NCI-H774 (cell line): ENCODE measurements around the gene FOXRED2.
A peak's percentile ranks its signal among the peaks of the same experiment; 100 is the strongest.
"Not testable (repeated sequence)": the region's sequence is repeated elsewhere in the genome, so short reads cannot be mapped to it uniquely, and the experiment has no call there.

ENCODE experiments used
- DNase-seq: peaks from one replicate; lab custom pipeline; 2025; lab: John Stamatoyannopoulos, UW

Gene FOXRED2

DNA sequence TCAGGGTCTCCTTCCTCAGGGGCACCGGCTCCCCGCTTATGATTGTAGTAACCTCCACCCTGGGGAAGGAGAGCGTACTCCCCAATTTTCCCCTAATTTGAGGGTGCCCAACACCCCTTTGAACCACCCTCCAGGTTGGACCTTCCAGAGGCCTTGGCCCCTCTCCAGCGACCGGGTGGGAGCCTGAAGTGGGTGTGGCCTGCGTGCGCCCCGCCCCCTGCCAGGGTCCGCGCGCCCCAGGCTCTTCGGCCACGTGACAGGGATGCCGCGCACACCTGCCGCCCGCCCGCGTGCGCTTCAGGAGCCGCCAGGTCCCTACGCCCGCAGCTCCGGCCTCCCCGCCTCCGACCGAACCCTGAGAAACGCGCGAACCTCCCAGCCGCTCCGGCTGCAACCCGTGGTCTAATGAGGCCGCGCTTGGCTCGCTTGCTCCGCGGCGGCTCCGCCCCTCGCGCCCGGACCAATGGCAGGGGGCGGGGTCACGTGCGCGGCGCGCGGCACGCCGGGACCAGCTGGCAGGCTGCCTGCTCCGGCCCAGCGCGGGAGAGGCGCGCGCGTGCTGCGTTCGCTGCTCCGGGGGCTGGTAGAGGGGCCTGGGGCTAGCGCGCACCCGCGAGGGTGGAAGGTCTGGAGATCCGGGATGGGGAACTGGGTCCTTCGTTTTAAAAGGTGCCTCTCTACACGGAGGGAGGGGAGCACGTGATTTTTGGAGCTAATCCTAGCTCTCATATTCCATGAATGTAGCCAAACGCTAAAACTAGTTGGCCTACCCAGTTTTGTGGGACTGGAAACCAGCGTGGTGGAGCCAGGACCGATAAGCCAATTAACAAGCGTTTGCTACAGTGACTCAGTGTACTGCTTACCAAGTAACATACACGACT lies at the start of gene FOXRED2:
TSS of gene FOXRED2 (minus strand) at position 404 of the 881 bp plus-strand sequence. CDS start 618 bp downstream, outside the sequence.
- DNase-seq, result peak; percentile 70

GRCh38 chr22:36554098-36554497 lies 47.3 kb upstream of the FOXRED2 start:
- DNase-seq, result no peak

GRCh38 chr22:36552289-36552688 lies 45.4 kb upstream of the FOXRED2 start:
- no peak for DNase-seq

DNA sequence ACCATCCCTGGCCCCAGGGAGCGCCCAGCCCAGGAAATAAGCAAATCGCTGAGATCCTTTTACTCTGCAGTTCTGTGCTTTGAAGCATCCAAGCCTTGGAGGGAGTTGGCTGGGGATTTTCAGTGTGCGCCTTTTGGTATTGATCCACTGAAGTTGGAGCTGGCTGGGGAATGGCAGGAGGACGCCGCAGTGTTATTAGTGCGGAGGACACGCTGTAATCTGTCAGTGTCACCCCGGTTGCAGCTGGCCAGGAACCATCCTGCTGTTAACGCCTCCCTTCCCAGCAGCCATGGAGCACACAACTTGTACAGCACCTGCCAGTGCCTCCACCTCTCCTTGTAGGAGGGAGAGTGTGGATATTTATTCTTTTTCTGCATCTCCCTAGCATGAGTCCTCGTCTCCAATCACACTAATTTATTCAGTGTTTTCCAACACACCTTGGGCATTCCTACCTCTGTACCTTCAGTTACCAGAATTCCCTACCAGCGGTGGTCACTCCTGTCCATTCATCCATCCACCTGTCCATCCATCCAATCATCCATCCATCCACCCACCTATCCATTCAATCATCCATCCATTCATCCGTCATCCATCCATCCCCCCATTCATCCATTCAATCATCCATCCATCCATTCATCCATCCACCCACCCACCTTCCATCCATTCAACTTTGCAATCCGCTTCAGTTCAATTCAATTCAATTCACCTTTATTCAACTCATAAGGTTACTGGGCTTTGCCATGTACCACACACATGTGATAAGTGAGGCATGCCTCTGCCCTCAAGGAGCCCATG lies 44.1 kb upstream of the FOXRED2 start:
- no peak for DNase-seq

DNA sequence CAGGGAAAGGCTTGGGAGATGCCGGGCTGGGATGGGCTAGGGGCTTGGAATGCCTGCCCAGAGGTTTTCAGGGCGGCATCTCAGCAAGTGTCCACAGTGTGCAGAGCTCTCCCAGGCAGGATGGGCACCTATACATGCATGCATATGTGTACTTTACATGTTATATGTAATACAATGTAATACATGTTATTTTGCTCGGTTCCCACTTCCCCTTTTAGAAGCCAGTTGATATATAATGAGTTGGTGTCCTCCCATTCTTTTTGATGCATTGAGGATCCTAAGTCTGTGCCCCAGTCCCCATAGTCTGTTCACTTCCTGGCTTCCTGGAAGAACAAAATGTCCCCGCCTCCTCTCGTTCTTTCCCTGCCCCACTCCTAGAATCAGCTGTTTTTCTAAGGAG lies 42.2 kb upstream of the FOXRED2 start:
- no peak for DNase-seq

- DNase-seq, result no peak
Measured at GRCh38 chr22:36548606-36549005, 41.8 kb upstream of the FOXRED2 start.

DNA sequence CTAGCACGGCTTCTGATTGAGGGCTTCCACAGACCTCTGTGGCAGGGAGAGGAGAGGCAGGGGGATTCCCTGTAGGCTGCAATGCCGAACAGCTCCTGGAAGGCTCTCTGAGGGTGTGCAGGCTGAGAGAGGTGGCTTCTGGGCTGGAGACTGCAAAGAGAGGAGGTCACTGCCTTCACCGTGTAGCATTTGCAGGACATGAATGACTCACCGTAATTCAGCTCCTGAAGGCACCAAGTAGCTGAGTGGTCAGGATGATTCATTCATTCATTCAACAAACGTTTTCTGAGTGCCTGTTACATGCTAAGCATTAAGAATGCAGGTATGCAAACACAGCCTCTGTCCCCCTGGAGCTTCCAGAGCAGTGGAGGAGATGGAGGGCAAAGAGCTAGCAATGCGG lies 40.1 kb upstream of the FOXRED2 start:
- no peak for DNase-seq

DNA sequence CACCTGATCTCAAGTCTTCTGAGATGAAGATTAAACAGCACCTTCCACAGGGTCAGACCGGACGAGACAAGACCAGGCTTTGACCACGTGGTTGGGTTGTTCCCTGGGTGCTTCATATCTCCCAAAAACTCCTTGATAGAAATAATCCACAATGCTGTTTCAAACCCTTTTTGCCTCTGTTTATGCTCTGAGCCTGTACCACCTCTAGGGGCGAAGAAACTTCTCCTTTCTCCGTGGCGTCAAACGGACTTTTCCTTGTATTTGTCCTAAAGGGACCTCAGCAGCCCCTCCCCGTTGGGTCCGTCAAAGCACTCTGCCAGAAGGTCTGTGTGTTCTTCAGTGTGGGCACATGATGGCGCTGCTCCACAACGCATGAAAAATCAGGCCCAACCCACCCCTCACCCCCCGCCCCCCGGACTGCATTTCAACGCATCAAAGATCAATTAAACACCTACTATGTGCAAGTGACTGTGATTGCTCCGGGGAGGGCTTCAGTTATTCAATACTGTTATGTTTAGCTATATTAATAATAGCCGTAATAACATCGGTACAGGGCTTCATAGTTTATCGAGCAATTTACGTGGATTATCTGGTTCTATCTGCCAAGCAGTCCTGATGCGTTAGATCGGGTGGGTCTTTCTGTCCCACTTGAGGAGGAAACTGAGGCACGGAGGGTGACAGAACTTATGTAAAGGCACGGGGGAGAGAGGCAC lies 39.4 kb upstream of the FOXRED2 start:
- DNase-seq, result peak; percentile 10

- DNase-seq, result no peak
Measured at GRCh38 chr22:36544107-36544620, 37.3 kb upstream of the FOXRED2 start.

GRCh38 chr22:36541831-36542411 lies 35.1 kb upstream of the FOXRED2 start:
- no peak for DNase-seq

DNA sequence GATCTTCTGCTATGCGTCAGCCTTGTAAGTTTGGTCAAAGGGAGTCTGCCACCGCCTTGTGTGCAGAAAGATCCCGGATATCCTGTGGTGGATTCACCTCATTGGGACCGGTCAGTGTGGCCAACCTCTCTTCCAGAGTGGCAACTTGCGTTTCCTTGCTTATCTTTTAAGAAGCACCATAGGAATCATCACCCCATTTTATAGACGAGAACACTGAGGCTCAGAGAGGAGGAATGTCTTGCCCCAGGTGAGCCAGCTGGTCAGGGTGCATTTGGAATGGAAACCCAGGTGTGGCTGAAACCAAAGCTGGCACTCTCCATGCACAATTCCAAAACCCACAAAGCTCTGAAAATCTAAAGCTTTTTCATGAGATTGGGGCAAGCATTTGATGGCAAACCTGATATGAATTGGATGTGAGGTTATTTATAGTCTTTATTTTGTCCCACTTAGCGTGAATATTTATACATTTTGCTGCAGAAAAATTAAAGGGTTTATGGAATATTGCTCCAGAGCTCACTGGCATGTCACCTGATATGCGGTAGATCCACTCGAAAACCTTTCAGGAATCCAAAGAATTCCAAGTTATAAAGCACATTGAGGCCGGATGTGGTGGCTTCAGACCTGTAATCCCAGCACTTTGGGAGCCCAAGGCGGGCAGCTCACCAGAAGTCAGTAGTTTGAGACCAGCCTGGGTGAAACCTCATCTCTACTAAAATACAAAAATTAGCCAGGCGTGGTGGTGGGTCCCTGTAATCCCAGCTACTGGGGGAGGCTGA lies 34.2 kb upstream of the FOXRED2 start:
- DNase-seq, result no peak

DNA sequence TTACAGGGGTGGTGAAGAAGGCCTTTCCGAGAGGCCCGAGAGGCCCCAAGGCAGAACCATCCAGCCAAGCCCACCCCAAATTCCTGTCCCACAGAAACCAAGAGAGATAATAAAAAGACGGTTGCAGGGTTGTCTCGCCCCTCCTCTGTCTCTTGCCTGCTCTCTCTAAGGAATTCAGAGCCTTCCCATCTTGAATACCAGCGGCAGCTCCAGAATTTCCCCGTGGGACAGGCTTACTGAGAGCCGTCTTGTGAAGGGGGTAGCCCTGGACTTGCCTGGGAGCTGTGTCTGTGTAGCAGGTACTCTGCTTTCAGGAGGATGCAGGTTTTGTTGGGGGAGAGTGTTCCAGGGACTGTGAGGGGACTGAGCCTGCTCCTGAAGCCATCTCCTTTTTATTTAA lies 31.7 kb upstream of the FOXRED2 start:
- no peak for DNase-seq

DNA sequence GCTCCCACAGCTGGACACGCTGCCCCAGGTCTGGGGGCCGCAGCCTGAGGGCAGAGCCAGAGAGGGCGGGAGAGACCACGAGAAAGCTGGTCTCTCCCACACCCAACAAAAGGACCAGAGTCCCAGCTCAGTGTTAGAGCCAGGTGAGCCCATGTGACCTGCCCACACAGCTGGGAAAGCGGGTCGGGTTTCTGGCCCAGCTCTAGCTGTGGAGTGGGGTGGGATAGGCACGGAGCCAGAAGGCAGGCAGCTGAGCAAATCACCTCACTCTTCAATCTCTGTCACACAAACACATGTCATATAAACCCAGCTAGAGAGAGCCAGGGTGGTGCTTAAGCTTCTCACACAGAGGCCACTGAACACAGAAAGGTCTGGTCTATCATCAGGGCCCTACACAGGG lies 29.9 kb upstream of the FOXRED2 start:
- DNase-seq, result peak; percentile 46

DNA sequence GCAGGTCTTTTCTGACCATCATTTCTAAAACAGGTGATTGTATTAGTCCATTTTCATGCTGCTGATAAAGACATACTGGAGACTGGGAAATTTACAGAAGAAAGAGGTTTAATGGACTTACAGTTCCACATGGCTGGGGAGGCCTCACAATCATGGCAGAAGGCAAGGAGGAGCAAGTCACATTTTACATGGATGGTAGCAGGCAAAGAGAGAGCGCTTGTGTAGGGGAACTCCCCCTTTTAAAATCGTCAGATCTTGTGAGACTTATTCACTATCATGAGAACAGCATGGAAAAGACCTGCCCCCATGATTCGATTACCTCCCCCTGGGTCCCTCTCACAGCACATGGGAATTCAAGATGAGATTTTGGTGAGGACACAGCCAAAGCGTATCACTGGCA lies 26.5 kb upstream of the FOXRED2 start:
- not testable (repeated sequence) for DNase-seq

DNA sequence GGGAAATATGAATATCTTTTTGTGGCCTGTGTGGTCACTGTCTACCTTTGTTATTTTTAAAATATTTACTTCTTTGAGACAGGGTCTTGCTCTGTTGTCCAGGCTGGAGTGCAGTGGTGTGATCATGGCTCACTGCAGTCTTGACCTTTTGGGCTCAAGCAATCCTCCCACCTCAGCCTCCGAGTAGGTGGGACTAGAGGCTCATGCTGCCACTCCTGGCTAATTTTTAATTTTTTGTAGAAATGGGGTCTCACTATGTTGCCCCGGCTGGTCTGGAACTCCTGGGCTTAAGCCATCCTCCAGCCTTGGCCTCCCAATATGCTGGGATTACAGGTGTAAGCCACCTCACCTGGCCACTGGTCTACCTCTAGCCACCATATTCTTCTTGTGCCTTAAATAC lies 25.6 kb upstream of the FOXRED2 start:
- DNase-seq, result no peak

DNA sequence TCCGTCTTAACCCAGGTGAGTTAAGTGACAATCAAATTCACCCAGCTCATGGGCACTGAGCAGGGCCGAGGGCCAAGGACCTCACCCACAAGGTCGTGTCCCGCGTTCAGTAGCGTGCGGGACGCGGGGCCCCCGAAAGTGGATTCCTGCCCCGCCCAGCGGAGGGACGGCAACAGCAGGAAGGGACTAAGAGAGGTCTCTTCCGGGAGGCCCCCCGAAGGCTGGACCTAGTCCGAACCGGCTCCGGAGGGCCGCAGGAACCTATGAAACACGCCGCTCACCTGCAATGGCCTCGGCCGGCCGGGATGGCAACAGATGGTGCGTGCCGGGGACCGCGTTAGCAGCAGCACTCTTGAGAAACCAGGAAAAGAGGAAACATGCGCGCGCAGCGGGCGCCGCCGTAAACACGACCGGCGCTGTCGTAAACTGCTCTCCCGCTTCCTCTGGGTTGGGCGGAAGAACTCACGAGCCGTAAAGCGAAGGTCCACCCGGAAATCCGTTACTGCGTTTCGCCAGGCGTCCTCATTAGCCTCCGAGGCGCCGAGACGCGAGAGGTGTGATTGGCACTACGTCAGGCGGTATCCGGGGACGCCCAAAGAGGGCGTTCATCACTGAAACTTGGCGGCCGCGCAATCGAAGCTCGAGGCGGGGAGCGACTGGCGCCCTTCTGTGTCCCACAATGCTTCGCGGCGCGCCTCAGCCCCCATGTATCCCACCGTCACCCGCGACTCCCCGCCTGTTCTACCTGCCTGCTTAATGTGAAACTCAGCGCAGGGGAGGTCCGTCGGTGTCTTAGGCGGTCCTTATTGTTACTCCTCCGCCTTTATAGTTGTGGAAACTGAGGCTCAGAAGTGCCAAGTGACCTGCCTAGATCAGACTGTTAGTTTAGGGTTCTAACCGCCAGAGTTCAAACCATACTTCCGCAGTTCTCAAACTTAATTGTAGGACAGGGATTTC lies 22.2 kb upstream of the FOXRED2 start, which contains the start of gene EIF3D:
TSS of gene EIF3D (minus strand) at position 372 of the 957 bp plus-strand sequence. CDS start 3,045 bp downstream, outside the sequence.
- DNase-seq, result peak; percentile 96

DNA sequence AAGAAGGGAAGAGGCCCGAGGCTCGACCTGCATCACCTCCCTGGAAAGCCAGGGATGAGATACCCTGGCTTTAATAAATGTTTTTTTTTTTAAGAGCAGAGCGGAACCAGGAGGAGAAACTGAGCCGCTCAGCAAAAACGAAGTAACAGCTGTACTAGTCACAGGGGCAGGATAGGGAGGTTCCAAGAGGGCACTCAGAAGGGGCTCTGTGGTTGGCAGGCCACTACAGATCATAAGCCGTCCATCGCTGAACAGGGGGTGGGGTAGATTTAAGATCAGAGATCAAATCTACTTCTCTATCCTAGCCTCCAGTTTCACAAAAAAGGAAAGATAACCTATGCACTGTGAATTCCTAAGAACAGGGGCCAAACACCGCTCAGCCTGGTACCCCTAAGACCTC lies 21.5 kb upstream of the FOXRED2 start:
- no peak for DNase-seq

DNA sequence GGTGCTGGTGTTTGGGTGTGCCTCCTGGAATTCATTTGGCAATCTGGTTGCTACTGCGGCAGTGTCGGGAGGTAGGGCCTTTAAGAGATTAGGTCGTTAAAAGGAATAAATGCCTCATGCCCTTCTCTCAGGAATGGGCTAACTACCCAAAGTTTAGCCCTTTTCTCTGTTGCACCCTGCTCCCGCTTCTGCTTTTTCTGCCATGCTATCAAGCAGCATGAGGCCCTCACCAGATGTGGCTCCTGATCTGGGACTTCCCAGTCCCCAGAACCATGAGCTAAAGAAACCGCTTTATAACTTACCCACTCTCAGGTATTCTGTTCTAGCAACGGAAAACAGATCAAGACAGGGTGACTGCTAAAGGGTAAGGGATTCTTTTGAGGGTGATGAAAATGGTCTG lies 15.8 kb upstream of the FOXRED2 start:
- no peak for DNase-seq

GRCh38 chr22:36520423-36520822 lies 13.6 kb upstream of the FOXRED2 start:
- DNase-seq, result no peak

GRCh38 chr22:36519906-36520305 lies 13.1 kb upstream of the FOXRED2 start:
- not testable (repeated sequence) for DNase-seq
